ENCODE data around the gene KLHL14. TPM values are rescaled to one million over a fixed set of nuclear protein-coding genes. Genes with fewer than 3 reads are reported as not detected.

Gene KLHL14
- total and polyA plus RNA-seq, 4 donors, result 0.16 to 2.2 (median 0.26) TPM

- ATAC-seq (ENCODE audit: insufficient read depth, low FRiP score), result no peak
- Histone ChIP-seq H3K36me3 (ENCODE audit: control insufficient read depth in 4 of 4, insufficient read depth in 4 of 4, low read length in 4 of 4) (no peaks in the 10 kb centered on the region), H3K9me3 (ENCODE audit: control insufficient read depth in 4 of 4, insufficient read depth in 3 of 4, low read length in 3 of 4) (no peaks in the 10 kb centered on the region), H3K4me3 (no peak overlapping the region), H3K27ac (ENCODE audit: low read depth in 1 of 2, low read length in 1 of 2) (no peak overlapping the region), H3K9ac (ENCODE audit: insufficient read depth in 1 of 2, low read length in 2 of 2) (no peak overlapping the region), H3K27me3 (ENCODE audit: control insufficient read depth in 3 of 3, insufficient read depth in 3 of 3, low read length in 2 of 3) (no peaks in the 10 kb centered on the region), H3K4me1 (ENCODE audit: control insufficient read depth in 5 of 5, insufficient read depth in 5 of 5, low read length in 5 of 5) (no peaks in the 10 kb centered on the region)
- no peak for TF ChIP-seq CTCF (IDR thresholded peaks at IDR 0.05; ENCODE audit: control extremely low read depth, extremely low read depth)
- DNase-seq, result peak; percentile 8 to 14 (median 13)
- 69 to 82% methylated on average over 2 of the region's 2 CpGs for whole genome bisulfite sequencing, 2 donors
Measured at GRCh38 chr18:32707147-32707546, 65.7 kb downstream of the KLHL14 start.

DNA sequence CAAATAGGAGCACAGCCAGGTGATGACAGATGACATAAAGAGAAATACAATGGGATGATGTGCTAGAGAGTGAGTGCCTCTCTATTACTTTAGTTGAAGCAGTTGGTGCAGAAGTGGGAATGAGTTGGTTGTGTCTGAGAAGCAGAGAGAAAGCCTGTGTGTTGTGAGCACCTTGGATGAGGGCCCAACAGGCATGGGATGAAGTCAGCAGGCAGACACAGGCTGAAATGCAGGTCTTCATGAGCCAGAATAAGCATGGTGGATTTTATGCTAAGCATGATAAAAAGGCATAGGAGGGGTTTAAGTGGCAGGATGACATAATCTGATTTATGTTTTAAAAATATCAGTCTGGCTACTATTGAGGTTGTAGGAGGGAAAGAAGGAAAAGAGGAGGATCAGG is 71.5 kb downstream of the KLHL14 start:
- no peaks in the 10 kb centered on the region for H3K9me3 ChIP-seq (ENCODE audit: control insufficient read depth in 4 of 4, insufficient read depth in 3 of 4, low read length in 3 of 4)
- ATAC-seq (ENCODE audit: insufficient read depth, low FRiP score), result no peak
- H3K27ac ChIP-seq (ENCODE audit: low read depth in 1 of 2, low read length in 1 of 2), result no peak overlapping the region
- no peaks in the 10 kb centered on the region for H3K27me3 ChIP-seq (ENCODE audit: control insufficient read depth in 3 of 3, insufficient read depth in 3 of 3, low read length in 2 of 3)
- TF ChIP-seq CTCF (IDR thresholded peaks at IDR 0.05; ENCODE audit: control extremely low read depth, extremely low read depth), result no peak
- no peak for DNase-seq
- H3K4me3 ChIP-seq, result no peak overlapping the region
- no peak overlapping the region for H3K9ac ChIP-seq (ENCODE audit: insufficient read depth in 1 of 2, low read length in 2 of 2)
- H3K36me3 ChIP-seq (ENCODE audit: control insufficient read depth in 4 of 4, insufficient read depth in 4 of 4, low read length in 4 of 4), result no peaks in the 10 kb centered on the region
- H3K4me1 ChIP-seq (ENCODE audit: control insufficient read depth in 5 of 5, insufficient read depth in 5 of 5, low read length in 5 of 5), result no peaks in the 10 kb centered on the region

DNA sequence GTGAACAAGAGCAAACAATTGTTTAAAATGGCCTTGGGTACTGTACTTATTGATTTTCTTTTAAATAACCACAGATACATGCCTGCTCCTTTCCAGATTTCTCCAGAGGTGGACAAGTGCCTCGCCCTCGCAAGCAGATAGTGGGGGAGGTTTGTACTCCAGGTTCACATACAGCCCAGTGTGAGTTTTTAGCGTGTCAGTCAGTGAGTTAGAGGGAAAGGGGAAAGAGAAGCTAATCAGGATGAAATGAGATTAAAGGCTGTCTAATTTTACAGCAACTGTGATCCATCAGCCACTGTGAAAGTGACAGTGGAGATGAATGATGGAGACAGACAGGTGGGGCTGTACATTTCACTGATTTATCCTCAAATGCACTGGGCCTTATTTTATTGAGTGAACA is 74.7 kb downstream of the KLHL14 start:
- Histone ChIP-seq H3K27ac (ENCODE audit: low read depth in 1 of 2, low read length in 1 of 2) (no peak overlapping the region), H3K4me1 (ENCODE audit: control insufficient read depth in 5 of 5, insufficient read depth in 5 of 5, low read length in 5 of 5) (no peaks in the 10 kb centered on the region), H3K9ac (ENCODE audit: insufficient read depth in 1 of 2, low read length in 2 of 2) (no peak overlapping the region), H3K4me3 (no peak overlapping the region), H3K36me3 (ENCODE audit: control insufficient read depth in 4 of 4, insufficient read depth in 4 of 4, low read length in 4 of 4) (no peaks in the 10 kb centered on the region), H3K9me3 (ENCODE audit: control insufficient read depth in 4 of 4, insufficient read depth in 3 of 4, low read length in 3 of 4) (no peaks in the 10 kb centered on the region), H3K27me3 (ENCODE audit: control insufficient read depth in 3 of 3, insufficient read depth in 3 of 3, low read length in 2 of 3) (no peaks in the 10 kb centered on the region)
- ATAC-seq (ENCODE audit: insufficient read depth, low FRiP score) (no peak), DNase-seq (no peak)
- TF ChIP-seq CTCF (IDR thresholded peaks at IDR 0.05; ENCODE audit: control extremely low read depth, extremely low read depth), result no peak
- 72 to 82% methylated on average over 3 of the region's 3 CpGs for WGBS, 2 donors

GRCh38 chr18:32696376-32696775 is 76.4 kb downstream of the KLHL14 start:
- H3K27me3 ChIP-seq (ENCODE audit: control insufficient read depth in 3 of 3, insufficient read depth in 3 of 3, low read length in 2 of 3), result no peaks in the 10 kb centered on the region
- no peak for TF ChIP-seq CTCF (IDR thresholded peaks at IDR 0.05; ENCODE audit: control extremely low read depth, extremely low read depth)
- no peak overlapping the region for H3K9ac ChIP-seq (ENCODE audit: insufficient read depth in 1 of 2, low read length in 2 of 2)
- no peak for DNase-seq
- no peak for ATAC-seq (ENCODE audit: insufficient read depth, low FRiP score)
- no peaks in the 10 kb centered on the region for H3K36me3 ChIP-seq (ENCODE audit: control insufficient read depth in 4 of 4, insufficient read depth in 4 of 4, low read length in 4 of 4)
- WGBS, 2 donors, result 81 to 87% methylated on average over 3 of the region's 3 CpGs
- H3K4me1 ChIP-seq (ENCODE audit: control insufficient read depth in 5 of 5, insufficient read depth in 5 of 5, low read length in 5 of 5), result no peaks in the 10 kb centered on the region
- H3K27ac ChIP-seq (ENCODE audit: low read depth in 1 of 2, low read length in 1 of 2), result no peak overlapping the region
- H3K4me3 ChIP-seq, result no peak overlapping the region
- H3K9me3 ChIP-seq (ENCODE audit: control insufficient read depth in 4 of 4, insufficient read depth in 3 of 4, low read length in 3 of 4), result no peaks in the 10 kb centered on the region
